Hepatocyte (in vitro differentiated cells): ENCODE data around the gene GRM1. TPM values are rescaled to one million over a fixed set of nuclear protein-coding genes. Genes with fewer than 3 reads are reported as not detected.

Experiments used
- DNase-seq: peaks from one replicate; pipeline ENCODE4 v3.0.0-alpha.2; 2016; ENCODE audit warnings: low spot score
- H2AFZ ChIP-seq: fragments of 200-600 bp; sonication (generic); 2 replicates; pipeline ENCODE4 v1.6.0; 2016; ENCODE audit warnings: antibody characterized with exemption, mild to moderate bottlenecking
- H3K27ac ChIP-seq: fragments of 200-600 bp; sonication (generic); 2 replicates; pipeline ENCODE4 v1.5.1; 2016; ENCODE audit warnings: mild to moderate bottlenecking
- H3K27me3 ChIP-seq: fragments of 200-600 bp; sonication (generic); 2 replicates; pipeline ENCODE4 v1.6.1; 2016
- H3K36me3 ChIP-seq: fragments of 200-600 bp; sonication (generic); replicated peaks from 2 replicates; pipeline ENCODE4 v1.5.1; 2016; ENCODE audit warnings: low read depth; ENCODE audit not compliant: insufficient read depth
- H3K4me1 ChIP-seq: fragments of 200-600 bp; sonication (generic); 2 replicates; pipeline ENCODE4 v1.5.1; 2016; ENCODE audit warnings: mild to moderate bottlenecking, moderate library complexity; ENCODE audit not compliant: insufficient read depth
- H3K4me2 ChIP-seq: fragments of 200-600 bp; sonication (generic); 2 replicates; pipeline ENCODE4 v1.6.0; 2016
- H3K4me3 ChIP-seq: fragments of 200-600 bp; sonication (generic); 2 replicates; pipeline ENCODE4 v1.5.1; 2016; ENCODE audit warnings: mild to moderate bottlenecking
- H3K79me2 ChIP-seq: fragments of 200-600 bp; sonication (generic); 2 replicates; pipeline ENCODE4 v1.6.0; 2017; ENCODE audit warnings: mild to moderate bottlenecking
- H3K9me2 ChIP-seq: fragments of 200-600 bp; sonication (generic); replicated peaks from 2 replicates; pipeline ENCODE4 v1.6.0; 2017; ENCODE audit warnings: mild to moderate bottlenecking; ENCODE audit not compliant: insufficient read depth
- H3K9me3 ChIP-seq: fragments of 200-600 bp; sonication (generic); 2 replicates; pipeline ENCODE4 v1.5.1; 2016; ENCODE audit warnings: low read depth, mild to moderate bottlenecking
- H4K20me1 ChIP-seq: fragments of 200-600 bp; sonication (generic); 2 replicates; pipeline ENCODE4 v1.6.0; 2016; ENCODE audit warnings: mild to moderate bottlenecking; ENCODE audit not compliant: insufficient read depth, poor library complexity, severe bottlenecking
- CTCF ChIP-seq: fragments of 200-600 bp; sonication (generic); IDR thresholded peaks from 2 replicates; pipeline ENCODE4 v1.5.1; 2016; ENCODE audit warnings: antibody characterized with exemption, mild to moderate bottlenecking; ENCODE audit not compliant: poor library complexity
- EZH2 ChIP-seq: fragments of 200-600 bp; sonication (generic); IDR thresholded peaks from 2 replicates; pipeline ENCODE4 v1.6.1; 2016; ENCODE audit warnings: antibody characterized with exemption, mild to moderate bottlenecking, borderline replicate concordance
- EZH2phosphoT487 ChIP-seq: fragments of 200-600 bp; sonication (generic); IDR thresholded peaks from one replicate; pipeline ENCODE4 v1.6.1; 2018; ENCODE audit warnings: antibody characterized with exemption, mild to moderate bottlenecking, low read depth, moderate library complexity; ENCODE audit not compliant: unreplicated experiment, severe bottlenecking
- WGBS: methylation state at CpG from one replicate; pipeline ENCODE4 v1.1.6; 2016; ENCODE audit warnings: low lambda C conversion rate; ENCODE audit errors: missing lambda C conversion rate; 5-methylcytosine and 5-hydroxymethylcytosine counted together
- polyA plus RNA-seq: library from polyadenylated mRNA; unstranded; fragments of >200 nt; fragmentation: Nextera tagmentation; extraction: Ambion mirVana; gene quantifications from 2 replicates; pipeline ENCODE4 v1.2.1, GENCODE V29; 2016
- total RNA-seq: library from RNA; depleted of rRNA; stranded (reverse); fragments of >200 nt; gene quantifications from 2 replicates; pipeline ENCODE4 v1.2.3, GENCODE V29; 2014

Gene GRM1
- total and polyA plus RNA-seq, 2 experiments from 2014 or later, result 0.17 TPM; not detected in 1

GRCh38 chr6:146347690-146348089 lies 318.8 kb downstream of the GRM1 start:
- H3K4me2 ChIP-seq, result no peak overlapping the region
- DNase-seq, result no peak
- no peak for TF ChIP-seq CTCF
- TF ChIP-seq EZH2phosphoT487, result no peak
- TF ChIP-seq EZH2, result no peak
- H2AFZ ChIP-seq, result no peak overlapping the region
- no peak overlapping the region for H3K4me3 ChIP-seq
- no peaks in the 10 kb centered on the region for H3K79me2 ChIP-seq
- no peaks in the 10 kb centered on the region for H3K9me2 ChIP-seq
- no peaks in the 10 kb centered on the region for H3K36me3 ChIP-seq
- 91% methylated on average over 3 of the region's 3 CpGs for WGBS
- no peak overlapping the region for H3K27ac ChIP-seq
- no peaks in the 10 kb centered on the region for H3K27me3 ChIP-seq
- H4K20me1 ChIP-seq, result no peaks in the 10 kb centered on the region
- H3K9me3 ChIP-seq, result no peaks in the 10 kb centered on the region
- no peaks in the 10 kb centered on the region for H3K4me1 ChIP-seq

- H3K4me2 ChIP-seq, result no peak overlapping the region
- no peak overlapping the region for H2AFZ ChIP-seq
- no peak overlapping the region for H3K4me3 ChIP-seq
- no peaks in the 10 kb centered on the region for H3K9me2 ChIP-seq
- DNase-seq, result no peak
- TF ChIP-seq CTCF (no peak), EZH2phosphoT487 (no peak), EZH2 (no peak)
- H3K36me3 ChIP-seq, result no peaks in the 10 kb centered on the region
- no peaks in the 10 kb centered on the region for H3K9me3 ChIP-seq
- 60% methylated on average over 3 of the region's 3 CpGs for WGBS
- no peaks in the 10 kb centered on the region for H3K79me2 ChIP-seq
- no peaks in the 10 kb centered on the region for H4K20me1 ChIP-seq
- H3K4me1 ChIP-seq, result no peaks in the 10 kb centered on the region
- H3K27ac ChIP-seq, result no peak overlapping the region
- H3K27me3 ChIP-seq, result no peaks in the 10 kb centered on the region
These were observed 322.2 kb downstream of the GRM1 start for GRCh38 chr6:146351018-146351417.

GRCh38 chr6:146352163-146352562 lies 323.3 kb downstream of the GRM1 start:
- no peak for TF ChIP-seq EZH2phosphoT487
- TF ChIP-seq CTCF, result no peak
- no peak for TF ChIP-seq EZH2
- WGBS, result 87% methylated on average over 5 of the region's 5 CpGs
- Histone ChIP-seq H3K4me2 (no peak overlapping the region), H3K27me3 (no peaks in the 10 kb centered on the region), H3K4me1 (no peaks in the 10 kb centered on the region), H3K9me3 (no peaks in the 10 kb centered on the region), H3K79me2 (no peaks in the 10 kb centered on the region), H3K4me3 (no peak overlapping the region), H3K36me3 (no peaks in the 10 kb centered on the region), H3K27ac (no peak overlapping the region), H2AFZ (no peak overlapping the region), H3K9me2 (no peaks in the 10 kb centered on the region), H4K20me1 (no peaks in the 10 kb centered on the region)
- DNase-seq, result no peak

GRCh38 chr6:146354451-146354850 lies 325.6 kb downstream of the GRM1 start:
- Histone ChIP-seq H3K4me3 (no peak overlapping the region), H3K9me2 (no peaks in the 10 kb centered on the region), H3K36me3 (no peaks in the 10 kb centered on the region), H3K9me3 (no peaks in the 10 kb centered on the region), H3K27me3 (no peaks in the 10 kb centered on the region), H3K4me2 (no peak overlapping the region), H3K4me1 (no peaks in the 10 kb centered on the region), H3K79me2 (no peaks in the 10 kb centered on the region), H4K20me1 (no peaks in the 10 kb centered on the region), H3K27ac (no peak overlapping the region), H2AFZ (no peak overlapping the region)
- TF ChIP-seq EZH2, result no peak
- TF ChIP-seq CTCF, result no peak
- TF ChIP-seq EZH2phosphoT487, result no peak
- DNase-seq, result no peak
- WGBS, result 86% methylated on average over 3 of the region's 3 CpGs
